Neural crest cell (in vitro differentiated cells): ENCODE results near the gene COL24A1. TPM values are rescaled to one million over a fixed set of nuclear protein-coding genes. Genes with fewer than 3 reads are reported as not detected.

Experiments
- DNase-seq: peaks from one replicate; pipeline ENCODE4 v3.0.0; 2021; ENCODE audit warnings: low read depth, mixed read lengths, low spot score
- H3K27ac Mint-ChIP-seq: one replicate; pipeline ENCODE4 v1.8.0; 2021; ENCODE audit warnings: mild to moderate bottlenecking, mixed read lengths; ENCODE audit not compliant: unreplicated experiment
- H3K27me3 Mint-ChIP-seq: 2 replicates; pipeline ENCODE4 v1.8.0; 2021; ENCODE audit warnings: low read depth, mild to moderate bottlenecking, mixed read lengths
- H3K36me3 Mint-ChIP-seq: 2 replicates; pipeline ENCODE4 v1.8.0; 2021; ENCODE audit warnings: low read depth, mild to moderate bottlenecking, mixed read lengths
- H3K4me1 Mint-ChIP-seq: 2 replicates; pipeline ENCODE4 v1.8.0; 2021; ENCODE audit warnings: mixed read lengths
- H3K4me3 Mint-ChIP-seq: one replicate; pipeline ENCODE4 v1.8.0; 2021; ENCODE audit warnings: mild to moderate bottlenecking, mixed read lengths
- H3K9me3 Mint-ChIP-seq: 2 replicates; pipeline ENCODE4 v1.8.0; 2021; ENCODE audit warnings: mixed read lengths
- CTCF ChIP-seq: fragments of 200-600 bp; sonication (generic); conservative IDR thresholded peaks from 2 replicates; pipeline ENCODE4 v1.5.0; 2021; ENCODE audit warnings: antibody characterized with exemption, mild to moderate bottlenecking
- total RNA-seq: library from RNA; stranded (reverse); gene quantifications from 2 replicates; pipeline ENCODE4 v1.2.1, GENCODE V29; 2021

COL24A1 gene
- total RNA-seq, 1 donor from 2014 or later, result 0.35 TPM

GRCh38 chr1:85934516-85934915, 222.1 kb downstream of the COL24A1 start:
- no peak for DNase-seq
- Mint-ChIP-seq H3K27ac (no peak overlapping the region), H3K36me3 (no peaks in the 10 kb centered on the region), H3K27me3 (no peaks in the 10 kb centered on the region), H3K4me1 (no peaks in the 10 kb centered on the region), H3K4me3 (no peak overlapping the region), H3K9me3 (no peaks in the 10 kb centered on the region)
- TF ChIP-seq CTCF, result no peak

DNA sequence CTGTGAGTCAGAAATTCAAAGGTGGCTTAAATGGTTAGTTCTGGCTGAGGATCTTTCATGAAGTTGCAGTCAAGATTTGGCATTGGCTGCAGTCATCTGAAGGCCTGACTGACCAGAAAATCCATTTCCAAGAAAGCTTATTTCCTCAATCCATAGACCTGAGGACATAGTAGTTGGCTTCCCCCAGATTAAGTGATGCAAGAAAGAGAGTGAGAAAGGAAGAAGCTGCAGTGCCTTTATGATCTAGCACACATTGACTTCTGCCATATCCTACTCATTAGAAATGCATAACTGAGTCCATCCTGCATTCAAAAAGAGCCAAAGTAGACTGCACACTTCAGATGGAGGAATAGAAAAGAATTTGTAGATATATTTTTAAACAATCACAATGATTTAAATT, 222.6 kb downstream of the COL24A1 start:
- Mint-ChIP-seq H3K27ac (no peak overlapping the region), H3K4me3 (no peak overlapping the region), H3K4me1 (no peaks in the 10 kb centered on the region), H3K36me3 (no peaks in the 10 kb centered on the region), H3K27me3 (no peaks in the 10 kb centered on the region), H3K9me3 (no peaks in the 10 kb centered on the region)
- no peak for TF ChIP-seq CTCF
- no peak for DNase-seq

DNA sequence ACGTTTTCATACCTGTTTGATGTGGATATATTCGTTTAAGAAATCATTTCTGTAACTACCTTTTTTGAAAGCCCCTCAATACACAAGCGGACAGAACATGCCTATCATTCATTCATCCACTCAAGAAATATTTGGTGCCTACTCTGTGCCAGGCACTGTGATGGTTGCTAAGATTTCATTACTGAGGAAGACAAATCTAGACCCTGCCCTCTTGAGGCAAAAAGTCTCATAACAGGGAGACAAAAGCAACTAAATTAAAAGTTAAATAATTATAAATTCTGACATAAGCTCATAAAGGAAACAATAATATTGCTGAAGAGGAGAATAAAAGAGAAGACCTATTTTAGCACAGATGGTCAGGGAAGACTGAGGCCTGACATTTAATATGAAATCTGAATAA, 244.8 kb downstream of the COL24A1 start:
- peak; percentile 38 for TF ChIP-seq CTCF
- Mint-ChIP-seq H3K9me3 (no peaks in the 10 kb centered on the region), H3K36me3 (no peaks in the 10 kb centered on the region), H3K27me3 (no peaks in the 10 kb centered on the region), H3K27ac (no peak overlapping the region), H3K4me3 (no peak overlapping the region), H3K4me1 (no peaks in the 10 kb centered on the region)
- DNase-seq, result no peak

- H3K27ac Mint-ChIP-seq, result no peak overlapping the region
- no peak for TF ChIP-seq CTCF
- no peaks in the 10 kb centered on the region for H3K27me3 Mint-ChIP-seq
- no peaks in the 10 kb centered on the region for H3K36me3 Mint-ChIP-seq
- H3K4me1 Mint-ChIP-seq, result no peaks in the 10 kb centered on the region
- no peak overlapping the region for H3K4me3 Mint-ChIP-seq
- H3K9me3 Mint-ChIP-seq, result no peaks in the 10 kb centered on the region
- DNase-seq, result no peak
These were observed 255.7 kb downstream of the COL24A1 start for GRCh38 chr1:85900921-85901320.

DNA sequence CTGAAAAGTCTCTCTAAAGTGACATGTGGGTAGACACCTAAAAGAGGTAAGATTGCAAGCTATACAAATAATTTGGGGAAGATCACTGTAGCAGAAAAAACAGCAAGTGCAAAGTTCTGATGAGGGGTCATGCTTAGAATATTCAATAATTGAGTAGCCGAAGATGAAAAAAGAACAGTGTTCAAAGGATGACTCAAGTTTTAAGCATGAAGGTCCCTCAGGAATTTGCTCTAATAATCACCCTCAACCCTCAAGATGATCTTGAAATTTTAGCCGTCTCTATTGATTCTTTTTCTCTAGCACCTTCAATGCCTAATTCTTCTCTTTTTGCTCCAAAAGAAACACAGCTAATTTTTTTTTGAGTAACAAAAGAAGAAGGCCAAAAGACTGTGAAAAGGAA, 257.7 kb downstream of the COL24A1 start:
- no peak for DNase-seq
- Mint-ChIP-seq H3K27me3 (no peaks in the 10 kb centered on the region), H3K36me3 (no peaks in the 10 kb centered on the region), H3K4me1 (no peaks in the 10 kb centered on the region), H3K9me3 (no peaks in the 10 kb centered on the region), H3K27ac (no peak overlapping the region), H3K4me3 (no peak overlapping the region)
- TF ChIP-seq CTCF, result no peak

GRCh38 chr1:85894651-85895050, 261.9 kb downstream of the COL24A1 start:
- Mint-ChIP-seq H3K4me3 (no peak overlapping the region), H3K9me3 (no peaks in the 10 kb centered on the region), H3K27me3 (peaks cover 4% of the 10 kb centered on the region), H3K36me3 (no peaks in the 10 kb centered on the region), H3K4me1 (no peaks in the 10 kb centered on the region), H3K27ac (no peak overlapping the region)
- peak; percentile 6 for DNase-seq
- peak; percentile 66 for TF ChIP-seq CTCF
